Measurements from ENCODE around the gene TEX22.

Gene TEX22

GRCh38 chr14:105444859-105445258, 46.5 kb downstream of the TEX22 start:
- H3K27ac Mint-ChIP-seq, result no peak overlapping the region
- H3K4me3 Mint-ChIP-seq, result no peak overlapping the region
- no peaks in the 10 kb centered on the region for H3K9me3 Mint-ChIP-seq
- DNase-seq, result no peak
- H3K27me3 Mint-ChIP-seq, result no peaks in the 10 kb centered on the region
- peaks cover 14% of the 10 kb centered on the region for H3K4me1 Mint-ChIP-seq
- ATAC-seq, result no peak

GRCh38 chr14:105445290-105445689, 47.0 kb downstream of the TEX22 start:
- Mint-ChIP-seq H3K4me3 (no peak overlapping the region), H3K27ac (peak overlapping the region in 1 of 2 donors; percentile 78), H3K4me1 (peaks cover 14% of the 10 kb centered on the region), H3K27me3 (no peaks in the 10 kb centered on the region), H3K9me3 (no peaks in the 10 kb centered on the region)
- DNase-seq (no peak), ATAC-seq (no peak)

DNA sequence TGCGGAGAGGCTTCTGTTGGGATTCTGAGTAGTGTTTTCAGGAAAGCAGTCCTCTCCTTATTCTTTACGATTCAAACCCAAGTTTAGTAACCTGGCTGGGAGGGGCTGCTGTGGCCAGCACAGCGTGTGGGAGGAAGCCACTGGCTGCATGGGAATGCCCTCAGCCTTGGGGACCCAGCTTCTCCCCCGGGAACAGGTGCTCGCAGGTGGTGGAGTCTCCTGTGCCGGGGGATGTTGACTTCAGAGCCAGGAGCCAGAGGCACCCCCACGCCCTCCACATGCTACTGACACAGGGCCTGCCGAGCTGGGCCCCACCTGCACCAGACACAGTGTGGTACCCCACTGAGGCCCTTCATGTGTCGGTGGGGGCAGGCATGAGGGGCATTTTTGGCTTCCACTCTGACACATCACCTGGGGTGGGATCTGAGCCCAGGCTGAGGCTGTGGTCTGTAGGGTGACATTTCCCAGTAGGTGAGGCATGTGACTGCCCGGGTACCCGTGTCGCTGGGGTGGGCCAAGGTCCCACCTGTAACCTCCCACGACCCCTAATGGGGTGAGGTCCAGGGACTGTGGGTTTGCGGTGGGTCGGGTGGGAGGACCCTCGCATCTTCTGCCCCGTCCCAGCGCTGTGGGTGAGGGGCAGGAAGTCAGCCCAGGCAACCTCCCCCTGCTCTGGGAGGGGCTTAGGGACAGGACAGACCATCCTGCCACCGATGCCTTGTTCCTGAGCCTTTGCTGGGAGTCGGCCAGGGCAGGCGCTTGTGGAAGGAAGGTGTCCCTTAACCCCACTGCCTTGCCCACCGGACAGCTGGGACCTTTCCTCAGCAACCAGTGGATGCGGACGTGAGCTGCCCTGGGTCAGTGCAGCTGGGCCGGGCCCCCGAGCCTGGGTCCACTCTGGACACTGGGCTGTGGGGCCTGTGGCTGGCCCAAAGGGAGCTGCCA, 47.8 kb downstream of the TEX22 start:
- no peak for ATAC-seq
- no peaks in the 10 kb centered on the region for H3K27me3 Mint-ChIP-seq
- DNase-seq, result no peak
- H3K9me3 Mint-ChIP-seq, result no peaks in the 10 kb centered on the region
- no peak overlapping the region for H3K4me3 Mint-ChIP-seq
- peak overlapping the region in 1 of 2 donors; percentile 42 for H3K27ac Mint-ChIP-seq
- peaks cover 14% of the 10 kb centered on the region for H3K4me1 Mint-ChIP-seq

- H3K27me3 Mint-ChIP-seq, result no peaks in the 10 kb centered on the region
- H3K4me3 Mint-ChIP-seq, result no peak overlapping the region
- peaks cover 14% of the 10 kb centered on the region for H3K4me1 Mint-ChIP-seq
- H3K27ac Mint-ChIP-seq, result peak overlapping the region in 1 of 2 donors; percentile 63
- ATAC-seq (no peak), DNase-seq (no peak)
- no peaks in the 10 kb centered on the region for H3K9me3 Mint-ChIP-seq
These were observed 48.6 kb downstream of the TEX22 start for GRCh38 chr14:105446971-105447370.

GRCh38 chr14:105447651-105448640, 49.6 kb downstream of the TEX22 start:
- Mint-ChIP-seq H3K27me3 (no peaks in the 10 kb centered on the region), H3K27ac (no peak overlapping the region), H3K9me3 (no peaks in the 10 kb centered on the region), H3K4me3 (no peak overlapping the region), H3K4me1 (peaks cover 20% of the 10 kb centered on the region)
- peak; percentile 6 for ATAC-seq
- no peak for DNase-seq

DNA sequence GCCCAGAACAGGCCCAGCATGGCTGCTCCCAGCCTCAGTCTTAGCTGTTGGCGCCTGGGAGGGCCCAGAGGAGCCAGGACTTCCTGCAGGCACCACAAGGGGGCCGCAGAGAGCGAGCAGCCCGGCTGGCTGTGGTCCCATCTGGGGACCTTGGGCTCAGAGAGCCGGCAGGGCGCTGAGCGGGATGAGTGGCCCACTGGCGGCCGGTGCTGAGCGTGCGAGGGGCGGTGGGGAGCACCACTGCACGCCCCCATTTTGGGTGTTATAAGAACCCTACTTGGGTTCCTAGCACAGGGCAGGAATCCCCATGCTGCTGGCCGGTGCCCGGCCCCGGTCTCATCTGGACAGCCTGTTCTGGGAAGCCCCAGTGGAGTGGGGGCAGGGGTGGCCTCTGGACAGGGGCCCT, 50.4 kb downstream of the TEX22 start:
- Mint-ChIP-seq H3K9me3 (no peaks in the 10 kb centered on the region), H3K27me3 (no peaks in the 10 kb centered on the region), H3K4me1 (peaks cover 24% of the 10 kb centered on the region), H3K27ac (no peak overlapping the region), H3K4me3 (no peak overlapping the region)
- DNase-seq, result peak; percentile 52 to 61
- peak; percentile 74 for ATAC-seq

DNA sequence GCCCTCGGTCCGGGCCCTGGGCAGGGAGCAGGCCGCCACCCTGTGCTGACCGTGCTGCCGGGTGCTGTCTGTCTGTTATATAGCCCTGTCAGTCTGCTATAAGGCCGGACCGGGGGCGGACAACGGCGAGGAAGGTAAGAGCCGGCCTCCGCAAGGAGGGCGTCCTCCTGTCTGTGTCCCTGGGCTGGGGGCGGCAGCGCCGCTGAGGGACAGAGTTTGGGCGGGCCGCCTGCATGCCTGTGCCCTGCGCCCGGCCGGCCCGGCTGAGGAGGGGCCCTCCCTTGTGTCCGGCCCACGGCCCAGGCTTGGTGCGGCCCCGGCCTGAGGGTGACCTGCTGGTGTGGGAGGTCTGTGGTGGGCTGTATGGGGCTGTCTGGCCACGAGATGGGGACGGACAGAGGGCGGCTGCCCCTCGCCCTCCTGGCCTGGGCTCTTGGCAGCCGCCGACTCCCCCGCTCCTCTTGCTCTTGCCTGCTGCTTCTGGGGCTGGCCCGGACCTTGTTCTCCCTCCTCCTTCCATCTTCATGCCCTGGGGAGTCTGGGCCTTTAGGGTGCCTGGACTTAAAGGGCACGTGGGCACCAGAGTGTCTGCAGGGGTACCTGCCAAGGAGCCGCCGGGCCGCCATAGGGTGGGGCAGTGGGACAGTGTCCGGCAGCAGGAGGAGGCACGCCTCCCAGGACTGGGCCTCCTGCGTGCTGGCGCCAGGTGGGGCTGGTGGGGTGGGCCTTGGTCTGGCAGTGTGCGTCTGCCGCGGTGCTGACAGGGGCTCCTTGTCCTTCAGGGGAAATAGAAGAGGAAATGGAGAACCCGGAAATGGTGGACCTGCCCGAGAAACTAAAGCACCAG, 51.2 kb downstream of the TEX22 start:
- H3K27me3 Mint-ChIP-seq, result no peaks in the 10 kb centered on the region
- H3K27ac Mint-ChIP-seq, result no peak overlapping the region
- H3K9me3 Mint-ChIP-seq, result no peaks in the 10 kb centered on the region
- no peak overlapping the region for H3K4me3 Mint-ChIP-seq
- H3K4me1 Mint-ChIP-seq, result peaks cover 30% of the 10 kb centered on the region
- DNase-seq (no peak), ATAC-seq (peak; percentile 33)

DNA sequence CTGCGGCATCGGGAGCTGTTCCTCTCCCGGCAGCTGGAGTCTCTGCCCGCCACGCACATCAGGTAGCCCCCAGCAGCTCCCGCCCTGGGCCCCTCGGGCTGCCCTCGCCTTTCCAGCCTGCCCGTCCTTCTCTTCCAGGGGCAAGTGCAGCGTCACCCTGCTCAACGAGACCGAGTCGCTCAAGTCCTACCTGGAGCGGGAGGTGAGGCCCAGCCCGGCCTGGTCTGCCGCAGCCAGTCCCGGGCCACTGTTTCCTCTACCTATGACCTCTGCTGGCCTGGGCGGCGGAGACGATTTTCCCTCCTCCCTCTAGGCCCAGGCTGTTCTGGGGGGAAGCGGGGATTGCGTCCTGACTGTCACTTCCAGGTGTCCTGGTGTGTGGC, 51.8 kb downstream of the TEX22 start:
- H3K27ac Mint-ChIP-seq, result no peak overlapping the region
- H3K9me3 Mint-ChIP-seq, result no peaks in the 10 kb centered on the region
- peaks cover 30% of the 10 kb centered on the region for H3K4me1 Mint-ChIP-seq
- ATAC-seq, result no peak
- no peak overlapping the region for H3K4me3 Mint-ChIP-seq
- DNase-seq, result no peak
- no peaks in the 10 kb centered on the region for H3K27me3 Mint-ChIP-seq

DNA sequence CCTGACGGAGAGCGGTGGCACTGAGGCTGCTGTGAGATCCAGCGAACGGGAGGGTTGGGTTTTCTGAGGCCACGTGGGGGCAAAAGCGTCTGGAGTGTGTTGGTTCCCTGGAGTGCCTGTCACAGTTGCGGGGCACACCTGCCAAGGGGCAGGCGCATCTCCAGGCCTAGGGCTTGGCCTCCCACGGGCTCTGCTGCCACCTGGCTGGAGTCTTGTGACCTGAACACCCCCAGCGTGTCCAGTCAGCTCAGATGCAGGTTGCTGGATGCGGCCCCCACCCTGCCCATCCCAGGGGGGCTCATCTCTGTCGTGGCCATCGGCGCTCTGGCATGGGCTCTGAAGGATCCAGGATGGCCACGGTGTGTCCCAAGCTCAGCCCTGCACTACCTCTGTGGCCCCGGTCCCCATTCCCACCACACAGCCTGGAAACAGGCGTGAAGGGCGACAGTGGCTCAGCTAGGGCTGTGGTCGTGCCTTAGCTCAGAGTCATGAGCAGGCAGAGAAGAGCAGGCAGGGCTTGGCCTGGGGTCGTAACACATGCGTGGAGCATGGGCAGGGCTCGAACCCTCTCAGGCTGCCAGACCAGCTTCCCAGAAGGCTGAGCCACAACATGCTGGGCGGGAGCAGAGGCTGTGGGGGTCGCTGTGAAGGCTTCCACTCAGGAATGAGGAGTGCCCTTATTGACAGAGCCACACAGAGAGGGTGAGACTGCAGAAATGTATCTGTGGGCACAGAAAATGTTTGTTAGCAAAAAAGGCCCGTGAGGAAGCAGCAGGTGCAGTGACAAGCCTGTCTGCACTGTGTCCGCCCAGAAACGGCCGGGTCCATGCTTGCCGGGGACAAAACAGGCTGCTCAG, 52.8 kb downstream of the TEX22 start:
- no peak overlapping the region for H3K4me3 Mint-ChIP-seq

GRCh38 chr14:105452963-105453362, 54.6 kb downstream of the TEX22 start:
- no peaks in the 10 kb centered on the region for H3K27me3 Mint-ChIP-seq
- no peaks in the 10 kb centered on the region for H3K9me3 Mint-ChIP-seq
- ATAC-seq (no peak), DNase-seq (no peak)
- peaks cover 19% of the 10 kb centered on the region for H3K4me1 Mint-ChIP-seq
- H3K4me3 Mint-ChIP-seq, result no peak overlapping the region
- peak overlapping the region; percentile 40 to 88 for H3K27ac Mint-ChIP-seq

More for the DNA sequence above, 52.8 kb downstream of the TEX22 start:
- H3K9me3 Mint-ChIP-seq, result no peaks in the 10 kb centered on the region
- DNase-seq (no peak), ATAC-seq (no peak)
- H3K4me1 Mint-ChIP-seq, result peaks cover 30% of the 10 kb centered on the region
- H3K27ac Mint-ChIP-seq, result no peak overlapping the region
- no peaks in the 10 kb centered on the region for H3K27me3 Mint-ChIP-seq

DNA sequence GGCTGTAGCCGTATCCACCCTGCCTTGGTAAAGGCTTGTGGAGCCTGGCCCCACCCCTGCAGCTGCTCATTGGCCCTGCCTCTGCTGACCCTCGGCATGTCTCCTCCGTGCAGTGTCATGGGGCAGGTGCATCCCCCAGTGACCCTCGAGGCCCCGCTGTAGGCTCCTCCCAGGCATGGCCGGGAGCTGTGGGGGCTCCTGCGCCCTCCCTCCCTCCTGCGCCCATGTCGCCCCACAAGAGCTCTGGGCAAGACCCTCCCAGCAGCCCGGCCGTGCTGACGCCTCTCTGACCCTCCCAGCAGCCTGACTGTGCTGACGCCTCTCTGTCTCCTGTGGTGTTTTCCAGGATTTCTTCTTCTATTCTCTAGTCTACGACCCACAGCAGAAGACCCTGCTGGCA, 55.5 kb downstream of the TEX22 start:
- Mint-ChIP-seq H3K27ac (no peak overlapping the region), H3K4me3 (no peak overlapping the region), H3K4me1 (peaks cover 17% of the 10 kb centered on the region), H3K27me3 (no peaks in the 10 kb centered on the region), H3K9me3 (no peaks in the 10 kb centered on the region)
- ATAC-seq, result peak; percentile 2
- DNase-seq, result no peak

DNA sequence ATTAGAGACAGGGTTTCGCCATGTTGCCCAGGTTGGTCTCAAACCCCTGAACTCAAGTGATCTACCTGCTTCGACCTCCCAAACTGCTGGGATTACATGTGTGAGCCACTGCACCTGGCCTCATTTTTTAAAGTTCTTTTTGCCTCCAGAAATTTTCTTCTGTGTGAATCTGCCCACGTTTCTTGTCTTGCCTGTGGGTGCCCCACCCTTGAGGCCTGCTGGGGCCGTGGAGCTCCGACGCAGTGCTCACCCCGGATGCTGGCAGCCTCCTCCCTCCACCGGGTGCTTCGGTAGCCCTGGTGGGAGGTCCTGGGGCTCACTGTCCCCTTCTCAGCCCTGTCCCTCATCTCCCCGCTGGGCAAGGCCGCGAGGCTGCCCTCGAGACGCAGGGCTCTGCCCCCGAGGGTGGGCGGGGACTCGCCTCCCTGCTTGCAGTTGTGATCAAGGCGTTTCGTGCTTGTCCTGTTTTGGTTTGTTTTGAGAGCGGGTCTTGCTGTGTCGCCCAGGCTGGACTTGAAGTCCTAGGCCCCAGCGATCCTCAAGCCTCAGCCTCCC, 56.8 kb downstream of the TEX22 start:
- Mint-ChIP-seq H3K4me1 (peaks cover 17% of the 10 kb centered on the region), H3K27ac (peak overlapping the region in 1 of 2 donors; percentile 8), H3K4me3 (no peak overlapping the region), H3K27me3 (no peaks in the 10 kb centered on the region), H3K9me3 (no peaks in the 10 kb centered on the region)
- ATAC-seq, result no peak
- DNase-seq, result no peak

GRCh38 chr14:105455766-105456660, 57.7 kb downstream of the TEX22 start:
- ATAC-seq, result no peak
- H3K4me1 Mint-ChIP-seq, result peaks cover 17% of the 10 kb centered on the region
- H3K27me3 Mint-ChIP-seq, result no peaks in the 10 kb centered on the region
- DNase-seq, result no peak
- H3K4me3 Mint-ChIP-seq, result no peak overlapping the region
- no peaks in the 10 kb centered on the region for H3K9me3 Mint-ChIP-seq
- peak overlapping the region in 1 of 2 donors; percentile 48 for H3K27ac Mint-ChIP-seq

All from stimulated activated naive CD8-positive, alpha-beta T cell treated with anti-CD3 and anti-CD28 coated beads, Interleukin-15, amount 100 ng/mL, for 72 hours (primary cell).